ENCODE measurements around the gene NLRP10. TPM values are rescaled to one million over a fixed set of nuclear protein-coding genes. Genes with fewer than 3 reads are reported as not detected.

NLRP10 gene
- total RNA-seq, 1 experiment from 2014 or later = not detected

- peaks cover 1% of the 10 kb centered on the region; the same call in 1 of the 2 replicates for H3K27me3 Mint-ChIP-seq (ENCODE audit: low read depth)
- H3K9me3 Mint-ChIP-seq = no peaks in the 10 kb centered on the region
- TF ChIP-seq CTCF (conservative IDR thresholded peaks at IDR 0.05) = no peak
- no peak overlapping the region for H3K4ac ChIP-seq (ENCODE audit: low read depth, low read length)
- H3K9me3 ChIP-seq (ENCODE audit: control insufficient read depth, low read depth, low read length) = no peaks in the 10 kb centered on the region
- H3K23me2 ChIP-seq (ENCODE audit: insufficient read length, low read depth, low read length, poor library complexity, severe bottlenecking) = no peaks in the 10 kb centered on the region
- no peak overlapping the region for H2BK5ac ChIP-seq (ENCODE audit: insufficient read length, low read length)
- no peak overlapping the region for H4K8ac ChIP-seq (replicated peaks; ENCODE audit: insufficient read length, low read depth, low read length)
- H3T11ph ChIP-seq (ENCODE audit: low read length) = no peak overlapping the region
- DNase-seq = no peak
- H3K18ac ChIP-seq (ENCODE audit: insufficient read length, low read depth, low read length) = no peak overlapping the region
- no peak overlapping the region for H2BK120ac ChIP-seq (ENCODE audit: low read depth, low read length, poor library complexity, severe bottlenecking)
- no peak overlapping the region for H2AFZ ChIP-seq (ENCODE audit: low read length)
- no peaks in the 10 kb centered on the region for H3K4me1 ChIP-seq (ENCODE audit: insufficient read depth, low read length)
- H3K79me1 ChIP-seq (ENCODE audit: insufficient read depth, low read depth, low read length, poor library complexity, severe bottlenecking) = no peaks in the 10 kb centered on the region
- no peak overlapping the region for H2BK20ac ChIP-seq (ENCODE audit: low read depth, low read length, poor library complexity, severe bottlenecking)
- no peak overlapping the region for H2BK12ac ChIP-seq (ENCODE audit: insufficient read length, low read depth, low read length)
- no peak overlapping the region for H3K9ac ChIP-seq (ENCODE audit: extremely low read depth, insufficient read length, low read length)
- no peaks in the 10 kb centered on the region for H4K20me1 ChIP-seq (ENCODE audit: control insufficient read depth, insufficient read depth, insufficient read length)
- no peak overlapping the region for H3K4me2 ChIP-seq (ENCODE audit: insufficient read depth, insufficient read length, low read length)
- H3K36me3 Mint-ChIP-seq (ENCODE audit: insufficient read depth in 1 of 3, low read depth in 3 of 3) = peaks cover 0 to 2% (median 0%) of the 10 kb centered on the region in 3 experiments; a peak in 2 of 7 replicates
- H3K4me1 Mint-ChIP-seq = no peaks in the 10 kb centered on the region
- no peaks in the 10 kb centered on the region for H3K79me2 ChIP-seq (ENCODE audit: insufficient read depth, low read length)
- H3K23ac ChIP-seq (ENCODE audit: insufficient read length, low read depth, low read length) = no peak overlapping the region
- no peak overlapping the region for H4K91ac ChIP-seq (ENCODE audit: insufficient read length, low read depth, low read length)
- H3K27ac ChIP-seq (ENCODE audit: insufficient read length, low read depth, low read length) = no peak overlapping the region
- H3K56ac ChIP-seq (ENCODE audit: insufficient read length, low read depth, low read length) = no peak overlapping the region
- no peak overlapping the region for H3K27ac Mint-ChIP-seq
- no peaks in the 10 kb centered on the region for H3K27me3 ChIP-seq (ENCODE audit: insufficient read depth, low read length)
- no peak overlapping the region for H2AK5ac ChIP-seq (ENCODE audit: insufficient read length, low read length)
- H3K14ac ChIP-seq (ENCODE audit: insufficient read depth, low read length) = no peak overlapping the region
- no CpG with 5 or more reads among the region's 2 CpGs for WGBS (ENCODE audit: extremely low coverage, insufficient read length, low lambda C conversion rate)
- no peak overlapping the region for H3K4me3 Mint-ChIP-seq
- H2BK15ac ChIP-seq (ENCODE audit: low read depth, low read length) = no peak overlapping the region
- no peak overlapping the region for H4K5ac ChIP-seq (ENCODE audit: insufficient read length, low read depth, low read length)
These were observed 38.8 kb upstream of the NLRP10 start for GRCh38 chr11:8004008-8004407.
